GM13976 (cell line): ENCODE results near the gene ARHGEF10L.

Experiments
- DNase-seq: peaks from one replicate; pipeline ENCODE4 v3.0.0; 2012; ENCODE audit warnings: low spot score
- CTCF ChIP-seq: IDR thresholded peaks from 2 replicates; pipeline ENCODE4 v1.5.1; 2012; ENCODE audit warnings: borderline replicate concordance, mild to moderate bottlenecking; ENCODE audit not compliant: insufficient read depth; ENCODE audit errors: extremely low read depth, missing control alignments, control extremely low read depth
- in situ Hi-C: fragments of 300-500 bp; cut with MboI; formaldehyde crosslinking; loops from one replicate; pipeline ENCODE4 v1.12.0; 2022; ENCODE audit warnings: low sequenced_read_pairs, mixed read lengths, inconsistent platforms; ENCODE audit not compliant: unreplicated experiment

ARHGEF10L gene

GRCh38 chr1:17711577-17711910 is 172.0 kb downstream of the ARHGEF10L start:
- DNase-seq, result no peak
- TF ChIP-seq CTCF, result no peak
- in situ Hi-C loops, result no loop called here

- in situ Hi-C loops, result no loop called here
- TF ChIP-seq CTCF, result no peak
- DNase-seq, result no peak
Measured at GRCh38 chr1:17711941-17712340, 172.4 kb downstream of the ARHGEF10L start.

GRCh38 chr1:17713993-17714392 is 174.5 kb downstream of the ARHGEF10L start:
- no peak for DNase-seq
- in situ Hi-C loops, result no loop called here
- no peak for TF ChIP-seq CTCF

GRCh38 chr1:17717594-17718535 is 178.4 kb downstream of the ARHGEF10L start:
- TF ChIP-seq CTCF, result no peak
- in situ Hi-C loops, result no loop called here
- DNase-seq, result no peak

GRCh38 chr1:17719874-17720273 is 180.4 kb downstream of the ARHGEF10L start:
- TF ChIP-seq CTCF, result no peak
- DNase-seq, result no peak

GRCh38 chr1:17721444-17721843 is 181.9 kb downstream of the ARHGEF10L start:
- in situ Hi-C loops, result no loop called here
- DNase-seq, result no peak
- TF ChIP-seq CTCF, result no peak

More at GRCh38 chr1:17719874-17720273, 180.4 kb downstream of the ARHGEF10L start:
- in situ Hi-C loops, result no loop called here
